ENCODE measurements around the gene AP5Z1. TPM values are rescaled to one million over a fixed set of nuclear protein-coding genes. Genes with fewer than 3 reads are reported as not detected.

AP5Z1 gene
- total RNA-seq, 1 donor from 2014 or later = 59.7 TPM

DNA sequence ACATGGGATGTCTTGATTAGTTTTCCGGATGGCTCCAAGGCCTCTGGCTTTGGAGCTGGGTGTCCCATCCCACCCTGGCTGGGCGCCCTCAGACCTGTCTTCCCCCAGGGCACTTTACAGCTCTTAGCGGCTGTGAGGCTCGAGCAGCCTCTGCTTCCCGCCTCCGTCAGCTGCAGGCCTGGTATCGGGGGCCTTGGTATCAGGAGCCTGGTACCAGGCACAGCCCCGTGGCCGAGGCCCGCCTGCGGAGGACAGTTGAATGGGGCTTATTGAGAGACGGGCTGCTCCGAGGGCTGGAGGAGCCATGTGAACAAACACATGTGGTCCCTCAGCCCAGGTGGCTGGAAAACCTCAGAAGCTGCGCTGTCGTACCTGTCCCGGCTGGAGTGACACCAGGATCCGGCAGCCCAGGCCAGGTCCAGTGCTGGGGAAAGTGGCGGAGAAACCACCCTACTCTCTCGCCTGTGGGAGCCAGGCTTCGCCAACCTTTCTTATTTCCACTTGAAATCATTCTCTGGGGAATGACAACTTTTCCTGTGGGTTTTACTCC lies 23.9 kb upstream of the AP5Z1 start:
- H3K27me3 Mint-ChIP-seq (ENCODE audit: low read depth) = no peaks in the 10 kb centered on the region
- DNase-seq (ENCODE audit: low spot score) = no peak
- TF ChIP-seq, protein P1, sequence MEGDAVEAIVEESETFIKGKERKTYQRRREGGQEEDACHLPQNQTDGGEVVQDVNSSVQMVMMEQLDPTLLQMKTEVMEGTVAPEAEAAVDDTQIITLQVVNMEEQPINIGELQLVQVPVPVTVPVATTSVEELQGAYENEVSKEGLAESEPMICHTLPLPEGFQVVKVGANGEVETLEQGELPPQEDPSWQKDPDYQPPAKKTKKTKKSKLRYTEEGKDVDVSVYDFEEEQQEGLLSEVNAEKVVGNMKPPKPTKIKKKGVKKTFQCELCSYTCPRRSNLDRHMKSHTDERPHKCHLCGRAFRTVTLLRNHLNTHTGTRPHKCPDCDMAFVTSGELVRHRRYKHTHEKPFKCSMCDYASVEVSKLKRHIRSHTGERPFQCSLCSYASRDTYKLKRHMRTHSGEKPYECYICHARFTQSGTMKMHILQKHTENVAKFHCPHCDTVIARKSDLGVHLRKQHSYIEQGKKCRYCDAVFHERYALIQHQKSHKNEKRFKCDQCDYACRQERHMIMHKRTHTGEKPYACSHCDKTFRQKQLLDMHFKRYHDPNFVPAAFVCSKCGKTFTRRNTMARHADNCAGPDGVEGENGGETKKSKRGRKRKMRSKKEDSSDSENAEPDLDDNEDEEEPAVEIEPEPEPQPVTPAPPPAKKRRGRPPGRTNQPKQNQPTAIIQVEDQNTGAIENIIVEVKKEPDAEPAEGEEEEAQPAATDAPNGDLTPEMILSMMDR (IDR thresholded peaks at IDR 0.05) = no peak
- no peak overlapping the region for H3K27ac Mint-ChIP-seq (ENCODE audit: unreplicated experiment)
- no peak overlapping the region for H3K4me3 Mint-ChIP-seq (ENCODE audit: unreplicated experiment)
- H3K9me3 Mint-ChIP-seq (ENCODE audit: low read depth) = no peaks in the 10 kb centered on the region
- peaks cover 29% of the 10 kb centered on the region for H3K4me1 Mint-ChIP-seq (ENCODE audit: low read depth)
- H3K36me3 Mint-ChIP-seq (ENCODE audit: low read depth) = peaks cover 17% of the 10 kb centered on the region

DNA sequence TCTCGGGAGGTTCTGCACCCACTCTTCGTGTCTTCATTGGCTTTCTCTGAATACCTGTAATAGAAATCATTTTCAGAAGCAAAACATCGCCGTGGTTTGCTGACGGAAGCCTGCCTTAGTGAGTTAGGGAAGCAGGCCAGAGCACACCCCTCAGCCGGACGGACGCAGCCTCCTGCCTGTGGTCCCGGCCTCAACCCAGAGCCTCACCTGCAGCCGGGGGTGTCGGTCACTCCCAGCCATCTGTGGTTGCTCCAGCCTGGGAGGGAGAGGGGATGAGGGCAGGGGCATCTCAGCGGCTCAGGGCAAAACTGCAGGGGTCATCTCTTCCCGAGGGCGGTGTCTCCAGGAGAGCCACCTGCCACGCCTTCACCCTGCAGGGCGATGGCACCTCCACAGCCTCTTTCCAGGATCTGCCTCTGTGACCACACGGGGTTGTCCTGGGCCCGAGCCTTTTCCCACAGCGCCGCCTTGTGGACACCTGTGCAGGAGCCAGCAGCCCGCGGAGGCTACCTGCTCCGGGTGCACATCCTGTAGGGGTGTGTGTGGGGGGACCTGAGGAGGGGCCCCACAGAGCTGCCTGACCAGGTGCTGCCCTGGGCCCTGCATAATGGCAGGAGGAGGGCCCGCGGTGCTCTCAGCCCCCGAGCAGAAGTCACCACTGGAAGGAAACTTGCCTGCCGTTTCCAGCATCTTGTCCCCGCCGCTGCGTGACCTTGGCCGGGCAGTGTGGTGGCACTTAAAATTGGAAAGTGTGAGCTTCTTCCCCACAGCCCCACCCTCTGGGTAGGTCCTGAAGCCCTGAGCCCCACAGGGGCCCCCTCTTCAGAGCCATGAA lies 21.6 kb upstream of the AP5Z1 start:
- DNase-seq (ENCODE audit: low spot score) = no peak
- H3K9me3 Mint-ChIP-seq (ENCODE audit: low read depth) = no peaks in the 10 kb centered on the region
- H3K27ac Mint-ChIP-seq (ENCODE audit: unreplicated experiment) = no peak overlapping the region
- TF ChIP-seq, protein P1 (IDR thresholded peaks at IDR 0.05) = peak; percentile 88
- no peak overlapping the region for H3K4me3 Mint-ChIP-seq (ENCODE audit: unreplicated experiment)
- H3K4me1 Mint-ChIP-seq (ENCODE audit: low read depth) = peaks cover 7% of the 10 kb centered on the region
- peaks cover 7% of the 10 kb centered on the region for H3K36me3 Mint-ChIP-seq (ENCODE audit: low read depth)
- H3K27me3 Mint-ChIP-seq (ENCODE audit: low read depth) = no peaks in the 10 kb centered on the region

DNA sequence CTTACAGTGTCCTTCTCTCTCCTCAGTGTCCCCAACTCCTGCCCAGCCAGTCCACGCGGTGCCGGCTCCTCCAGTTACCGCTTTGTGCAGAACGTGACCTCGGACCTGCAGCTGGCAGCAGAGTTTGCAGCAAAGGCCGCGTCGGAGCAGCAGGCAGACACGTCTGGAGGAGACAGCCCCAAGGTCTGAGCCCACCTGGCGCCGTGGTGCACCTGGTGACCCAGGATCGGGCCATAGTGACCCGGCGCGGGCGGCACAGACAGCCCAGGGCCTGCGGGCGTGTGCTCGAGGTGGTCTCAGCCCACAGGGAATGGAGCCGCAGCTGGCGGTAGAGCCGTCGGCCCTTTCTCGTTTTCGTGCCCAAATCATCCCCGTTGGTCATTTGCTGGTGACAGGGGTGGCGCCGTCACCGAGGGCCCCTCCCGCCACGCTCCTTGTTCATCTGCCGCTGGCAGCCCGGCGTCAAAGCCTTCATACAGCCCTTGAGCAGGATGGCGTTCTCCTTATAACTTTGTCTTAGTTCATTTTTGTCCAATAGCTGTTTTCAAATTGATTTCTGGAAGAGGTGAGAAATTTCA lies 20.9 kb upstream of the AP5Z1 start:
- DNase-seq (ENCODE audit: low spot score) = no peak
- H3K27ac Mint-ChIP-seq (ENCODE audit: unreplicated experiment) = no peak overlapping the region
- H3K9me3 Mint-ChIP-seq (ENCODE audit: low read depth) = no peaks in the 10 kb centered on the region
- H3K4me1 Mint-ChIP-seq (ENCODE audit: low read depth) = peaks cover 3% of the 10 kb centered on the region
- TF ChIP-seq, protein P1 (IDR thresholded peaks at IDR 0.05) = no peak
- no peaks in the 10 kb centered on the region for H3K27me3 Mint-ChIP-seq (ENCODE audit: low read depth)
- H3K36me3 Mint-ChIP-seq (ENCODE audit: low read depth) = peaks cover 6% of the 10 kb centered on the region
- H3K4me3 Mint-ChIP-seq (ENCODE audit: unreplicated experiment) = no peak overlapping the region

DNA sequence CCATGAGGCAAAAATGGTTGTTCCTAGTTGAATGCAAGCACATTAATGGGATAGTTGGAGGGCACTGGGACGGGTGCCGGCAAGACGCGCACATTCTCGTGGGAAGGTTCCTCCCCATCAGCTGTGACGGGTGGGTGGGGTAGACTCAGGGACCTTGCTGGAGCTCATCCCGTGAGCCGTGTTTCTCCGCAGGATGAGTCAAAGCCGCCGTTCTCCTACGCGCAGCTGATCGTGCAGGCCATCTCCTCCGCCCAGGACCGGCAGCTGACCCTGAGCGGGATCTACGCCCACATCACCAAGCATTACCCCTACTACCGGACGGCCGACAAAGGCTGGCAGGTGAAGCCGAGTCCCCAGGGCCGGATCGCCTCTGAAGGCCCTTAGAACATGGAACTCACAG lies 20.4 kb upstream of the AP5Z1 start:
- no peak for DNase-seq (ENCODE audit: low spot score)
- Mint-ChIP-seq H3K4me1 (ENCODE audit: low read depth) (peaks cover 3% of the 10 kb centered on the region), H3K36me3 (ENCODE audit: low read depth) (peaks cover 11% of the 10 kb centered on the region), H3K4me3 (ENCODE audit: unreplicated experiment) (no peak overlapping the region), H3K27me3 (ENCODE audit: low read depth) (no peaks in the 10 kb centered on the region), H3K27ac (ENCODE audit: unreplicated experiment) (no peak overlapping the region), H3K9me3 (ENCODE audit: low read depth) (no peaks in the 10 kb centered on the region)
- TF ChIP-seq, protein P1 (IDR thresholded peaks at IDR 0.05) = no peak

DNA sequence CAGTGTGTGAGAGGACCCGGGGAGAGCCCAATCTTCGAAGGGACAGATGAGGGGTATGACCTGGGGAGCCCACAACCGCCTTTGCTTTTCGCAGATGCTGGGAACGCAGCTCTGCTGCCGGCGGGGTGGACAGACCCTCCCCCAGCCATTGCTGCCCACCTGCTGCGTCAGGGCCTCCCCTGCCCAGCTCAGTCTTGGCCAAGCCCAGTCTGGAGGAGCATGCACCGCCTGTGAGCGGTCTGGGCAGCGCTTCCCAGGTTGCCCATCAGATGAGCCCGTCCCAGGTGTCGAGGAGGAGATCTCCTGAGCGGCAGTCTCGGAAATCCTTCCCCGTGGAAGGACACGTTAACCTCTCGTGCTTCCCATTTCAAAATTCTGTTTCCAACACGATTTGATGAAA lies 17.3 kb upstream of the AP5Z1 start:
- Mint-ChIP-seq H3K27me3 (ENCODE audit: low read depth) (no peaks in the 10 kb centered on the region), H3K4me3 (ENCODE audit: unreplicated experiment) (no peak overlapping the region), H3K9me3 (ENCODE audit: low read depth) (no peaks in the 10 kb centered on the region), H3K36me3 (ENCODE audit: low read depth) (peaks cover 26% of the 10 kb centered on the region), H3K27ac (ENCODE audit: unreplicated experiment) (no peak overlapping the region), H3K4me1 (ENCODE audit: low read depth) (no peaks in the 10 kb centered on the region)
- no peak for DNase-seq (ENCODE audit: low spot score)
- TF ChIP-seq, protein P1 (IDR thresholded peaks at IDR 0.05) = no peak
